Ishikawa (cell line): Measurements from ENCODE around the gene DDI2.

Source experiments
- CEBPB ChIP-seq: IDR thresholded peaks from 2 replicates; pipeline ENCODE4 v1.6.1; 2012
- CREB1 ChIP-seq: IDR thresholded peaks from 2 replicates; pipeline ENCODE4 v1.6.1; 2012; ENCODE audit warnings: low read depth
- EGR1 ChIP-seq: IDR thresholded peaks from 2 replicates; pipeline ENCODE4 v1.6.1; 2012
- EP300 ChIP-seq: IDR thresholded peaks from 2 replicates; pipeline ENCODE4 v1.6.1; 2012; ENCODE audit warnings: borderline replicate concordance
- FOXM1 ChIP-seq: IDR thresholded peaks from 2 replicates; pipeline ENCODE4 v1.6.1; 2012; ENCODE audit warnings: low read depth, borderline replicate concordance
- MAX ChIP-seq: IDR thresholded peaks from 2 replicates; pipeline ENCODE4 v1.6.1; 2012
- NFIC ChIP-seq: IDR thresholded peaks from 2 replicates; pipeline ENCODE4 v1.6.1; 2012
- RAD21 ChIP-seq: IDR thresholded peaks from 2 replicates; pipeline ENCODE4 v1.6.1; 2012; ENCODE audit warnings: low read depth
- REST ChIP-seq: IDR thresholded peaks from 2 replicates; pipeline ENCODE4 v1.6.1; 2012; ENCODE audit warnings: low read depth, mild to moderate bottlenecking
- TAF1 ChIP-seq: IDR thresholded peaks from 2 replicates; pipeline ENCODE4 v1.6.1; 2012; ENCODE audit warnings: low read depth, mild to moderate bottlenecking
- USF1 ChIP-seq: IDR thresholded peaks from 2 replicates; pipeline ENCODE4 v1.6.1; 2012
- YY1 ChIP-seq: IDR thresholded peaks from 2 replicates; pipeline ENCODE4 v1.6.1; 2012; ENCODE audit warnings: low read depth

GRCh38 chr1:15609631-15610030 is 7.6 kb upstream of the DDI2 start:
- TF ChIP-seq FOXM1 (no peak), REST (no peak), RAD21 (no peak), MAX (no peak), USF1 (no peak), YY1 (no peak), EGR1 (no peak), TAF1 (no peak), NFIC (no peak), CEBPB (no peak), CREB1 (no peak), EP300 (no peak)
